Hematopoietic multipotent progenitor cell treated with erythropoietin and hydrocortisone succinate and interleukin-3 and kit ligand, for 17 days (in vitro differentiated cells): Measurements from ENCODE around the gene KAZALD1.
"Not testable (repeated sequence)": the region's sequence is repeated elsewhere in the genome, so short reads cannot be mapped to it uniquely, and the experiment has no call there.

Experiments used
- DNase-seq: peaks from one replicate; pipeline ENCODE4 v3.0.0-alpha.2; 2015; ENCODE audit warnings: low spot score

Gene KAZALD1

DNA sequence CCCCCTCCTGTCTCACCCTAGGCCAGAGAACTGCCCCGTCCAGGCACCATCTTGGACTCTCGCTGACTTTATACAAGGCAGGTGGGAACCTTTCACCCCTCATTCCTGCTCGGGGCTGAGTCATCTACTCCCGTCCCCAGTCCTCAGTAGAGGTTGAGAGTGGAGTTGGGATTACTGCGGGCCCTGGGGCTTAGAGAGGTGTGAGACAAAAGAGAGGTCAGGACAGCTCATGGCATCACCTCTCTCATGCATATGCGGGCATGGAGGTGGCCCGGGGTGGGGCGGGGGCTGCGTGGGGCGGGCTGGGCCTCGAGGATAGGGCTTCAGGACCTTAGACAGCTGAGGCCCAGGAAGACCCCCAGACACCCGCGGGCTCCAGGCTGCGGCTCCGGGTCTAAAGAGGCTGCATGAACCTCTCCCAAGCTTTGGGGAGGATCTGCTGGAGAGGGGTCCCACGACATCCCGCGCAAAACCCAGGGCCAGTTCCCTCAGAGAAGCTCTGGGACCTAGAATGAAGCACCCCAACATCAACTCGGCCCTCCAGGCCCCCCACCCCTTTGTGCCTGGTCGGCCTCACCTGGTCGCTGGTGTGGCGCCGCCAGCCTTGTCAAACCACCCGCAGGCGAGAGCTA, 31.2 kb upstream of the KAZALD1 start:
- no peak for DNase-seq

DNA sequence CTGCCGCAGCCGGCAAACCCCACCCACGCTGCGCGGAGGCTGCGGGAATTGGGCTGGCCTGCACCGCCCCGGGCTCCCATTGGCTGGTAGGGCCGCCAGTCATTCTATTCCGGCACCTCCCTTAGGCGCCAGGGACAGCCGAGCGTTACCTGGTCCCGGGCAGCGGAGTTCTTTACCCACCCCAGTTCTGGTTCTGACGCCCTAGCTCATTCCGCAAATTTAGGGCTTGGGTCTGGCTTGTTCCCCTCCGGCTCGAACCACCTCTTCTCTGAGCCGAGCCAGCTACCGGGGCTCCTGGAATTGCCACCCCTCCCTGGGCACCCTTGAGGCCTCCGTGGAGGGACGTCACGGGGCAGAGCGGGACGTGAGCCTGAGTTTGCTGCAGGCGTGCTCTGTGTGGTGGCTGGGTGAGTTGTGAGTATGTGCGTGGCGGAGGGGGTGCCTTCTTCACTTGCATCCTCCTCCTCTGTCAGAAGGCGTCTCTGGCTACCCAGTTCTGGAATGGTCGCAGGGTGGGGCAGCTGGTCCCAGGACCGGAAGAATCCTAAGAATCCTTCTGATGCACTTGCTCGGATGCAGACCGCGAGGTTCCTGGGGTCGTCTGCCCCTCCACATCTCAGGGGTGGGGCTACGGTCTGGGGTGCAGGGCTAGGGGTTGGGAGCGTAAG, 30.5 kb upstream of the KAZALD1 start, which contains the start of the genes PDZD7 and SFXN3:
PDZD7 (minus strand) TSS at position 2 of the 668 bp plus-strand sequence. CDS start 910 bp downstream, outside the sequence.
SFXN3 (plus strand) TSS at position 107 of the 668 bp plus-strand sequence. CDS start 3,461 bp downstream, outside the sequence.
- peak; percentile 95 for DNase-seq

DNA sequence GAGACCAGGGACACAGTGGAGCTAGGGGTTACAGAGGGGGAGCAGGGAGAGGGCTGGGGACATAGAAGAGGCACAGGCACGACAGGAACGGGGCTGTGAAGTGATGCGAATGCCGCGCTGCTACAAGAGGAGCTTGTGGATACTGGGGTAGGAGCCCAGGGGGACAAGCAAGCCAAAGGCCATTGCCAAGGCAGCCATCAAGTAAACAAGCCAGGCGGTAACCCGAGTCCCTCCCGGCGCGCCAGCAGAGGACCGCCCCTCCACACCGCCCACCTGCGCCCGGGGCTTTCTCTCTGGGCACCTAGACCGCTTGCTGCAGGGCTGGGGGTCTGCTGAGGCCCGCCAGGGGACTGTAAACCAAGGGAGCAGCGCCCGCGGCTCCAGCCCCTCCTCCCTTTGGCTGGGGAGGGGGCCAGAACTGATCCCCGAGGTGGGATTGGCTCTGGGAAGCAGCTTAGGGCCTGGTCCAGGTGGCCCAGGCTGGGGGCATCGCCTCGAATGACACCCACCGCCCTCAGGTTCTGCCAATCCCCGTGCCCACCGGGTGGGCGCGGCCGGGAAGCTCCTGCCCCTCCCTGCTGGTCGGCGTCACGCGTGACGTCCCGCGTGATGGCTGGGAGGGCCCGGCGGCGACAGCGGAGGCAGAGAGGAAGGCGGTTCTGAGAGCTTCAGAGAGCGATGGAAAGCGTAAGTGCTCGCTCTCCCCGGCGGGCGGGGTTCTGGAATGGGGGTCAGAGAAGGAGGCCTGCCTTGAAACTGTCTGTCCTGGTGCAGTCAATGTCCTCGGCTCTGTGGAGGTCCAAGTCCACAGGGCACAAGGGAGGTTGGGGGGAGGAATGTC, 29.8 kb upstream of the KAZALD1 start:
- peak; percentile 70 for DNase-seq

DNA sequence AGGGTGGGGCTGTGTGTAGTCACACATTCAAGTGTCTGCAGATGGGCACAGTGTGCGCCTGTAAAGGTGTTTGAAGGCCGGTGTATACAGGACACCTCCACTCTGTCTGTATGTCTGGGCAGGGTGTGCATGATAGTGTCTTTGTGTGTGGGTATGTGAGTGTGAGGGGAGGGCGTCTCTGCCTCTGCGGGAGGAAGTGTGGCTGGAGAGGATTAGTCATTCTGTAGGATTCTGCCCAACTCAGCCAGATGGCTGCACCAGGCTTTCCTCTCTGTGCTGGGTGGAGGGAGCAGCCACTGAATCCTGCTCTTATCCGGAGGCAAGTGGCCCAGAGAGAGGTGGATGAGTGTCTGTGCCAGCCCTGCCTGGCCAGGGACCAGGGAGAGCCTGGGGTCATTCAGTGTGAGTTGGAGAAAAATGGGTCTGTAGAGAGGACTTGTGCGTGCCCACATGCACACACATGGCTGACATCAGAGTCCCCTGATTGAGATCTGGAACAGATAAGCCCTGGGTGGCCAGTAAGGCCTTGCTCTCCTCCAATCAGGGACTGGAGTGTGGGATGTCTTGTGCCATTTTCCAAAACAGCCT, 29.1 kb upstream of the KAZALD1 start:
- DNase-seq: no peak

DNA sequence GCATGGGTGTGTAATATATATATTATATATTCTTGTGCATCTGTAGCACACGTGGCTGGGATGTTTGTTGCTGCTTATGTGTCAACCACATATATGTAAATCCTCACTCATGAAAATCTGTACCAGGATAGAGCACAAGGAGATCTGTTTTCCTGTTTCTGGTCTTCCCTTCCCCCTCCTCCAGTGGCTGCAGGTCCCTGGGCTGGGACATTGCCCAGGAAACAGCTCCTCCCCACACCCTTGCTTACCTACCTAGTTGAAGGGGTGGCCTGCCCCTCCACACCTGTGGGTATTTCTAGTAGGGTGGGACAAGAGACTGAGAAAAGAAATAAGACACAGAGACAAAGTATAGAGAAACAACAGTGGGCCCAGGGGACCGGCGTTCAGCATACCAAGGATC, 28.5 kb upstream of the KAZALD1 start:
- no peak for DNase-seq

DNA sequence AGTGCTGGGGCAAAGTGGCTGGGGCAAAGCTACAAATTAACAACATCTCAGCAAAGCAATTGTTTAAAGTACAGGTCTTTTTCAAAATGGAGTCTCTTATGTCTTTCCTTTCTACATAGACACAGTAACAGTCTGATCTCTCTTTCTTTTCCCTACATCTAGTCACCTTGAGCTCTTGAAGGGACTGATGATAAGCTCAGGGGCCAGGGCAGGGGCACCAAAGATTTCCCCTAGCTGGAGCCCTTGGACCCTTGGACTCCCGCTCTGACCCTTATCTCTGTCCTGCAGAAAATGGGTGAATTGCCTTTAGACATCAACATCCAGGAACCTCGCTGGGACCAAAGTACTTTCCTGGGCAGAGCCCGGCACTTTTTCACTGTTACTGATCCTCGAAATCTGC, 27.4 kb upstream of the KAZALD1 start:
- not testable (repeated sequence) for DNase-seq

DNA sequence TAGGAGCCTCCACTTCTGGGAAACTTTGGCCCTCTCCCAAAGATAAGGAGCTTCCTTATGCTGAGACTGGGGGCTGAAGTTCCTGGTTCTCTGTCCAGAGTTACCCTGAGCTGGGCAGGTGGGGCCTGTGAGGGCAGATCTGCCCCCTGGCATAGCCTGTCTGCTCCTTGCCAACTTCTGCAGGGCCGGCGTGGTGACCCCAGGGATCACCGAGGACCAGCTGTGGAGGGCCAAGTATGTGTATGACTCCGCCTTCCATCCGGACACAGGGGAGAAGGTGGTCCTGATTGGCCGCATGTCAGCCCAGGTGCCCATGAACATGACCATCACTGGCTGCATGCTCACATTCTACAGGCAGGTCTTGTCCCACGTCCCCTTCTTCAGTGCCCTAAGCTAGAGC, 26.5 kb upstream of the KAZALD1 start:
- no peak for DNase-seq

DNA sequence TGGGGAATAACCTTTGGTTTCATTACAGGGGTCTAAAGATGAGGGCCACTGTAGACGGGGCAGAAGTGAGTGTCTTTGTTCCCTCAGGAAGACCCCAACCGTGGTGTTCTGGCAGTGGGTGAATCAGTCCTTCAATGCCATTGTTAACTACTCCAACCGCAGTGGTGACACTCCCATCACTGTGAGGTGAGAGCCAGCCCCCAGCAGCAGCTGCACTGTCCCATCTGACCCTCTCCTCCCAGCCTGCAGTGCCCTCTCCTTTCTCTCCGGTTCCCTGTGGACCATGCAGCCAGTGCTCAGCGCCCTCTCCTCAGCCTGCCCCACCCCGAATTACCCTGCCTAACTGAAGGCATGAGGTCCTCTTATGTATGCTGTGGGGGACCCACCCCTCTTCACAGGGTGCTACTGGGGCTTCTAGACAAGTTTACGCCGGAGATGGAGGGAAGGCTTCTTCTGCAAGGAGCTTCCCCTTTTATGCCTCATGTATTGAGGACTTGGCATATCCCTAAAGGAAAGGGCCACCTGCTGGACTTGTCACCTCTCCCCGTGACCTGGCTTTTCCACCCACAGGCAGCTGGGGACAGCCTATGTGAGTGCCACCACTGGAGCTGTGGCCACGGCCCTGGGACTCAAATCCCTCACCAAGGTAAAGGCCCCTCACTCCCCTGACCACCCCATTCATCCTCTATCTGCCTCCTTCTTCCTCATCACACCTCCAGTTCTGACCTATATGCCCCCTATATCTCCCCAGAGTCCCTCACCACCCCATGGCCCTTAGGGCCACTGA, 25.7 kb upstream of the KAZALD1 start:
- DNase-seq: no peak

DNA sequence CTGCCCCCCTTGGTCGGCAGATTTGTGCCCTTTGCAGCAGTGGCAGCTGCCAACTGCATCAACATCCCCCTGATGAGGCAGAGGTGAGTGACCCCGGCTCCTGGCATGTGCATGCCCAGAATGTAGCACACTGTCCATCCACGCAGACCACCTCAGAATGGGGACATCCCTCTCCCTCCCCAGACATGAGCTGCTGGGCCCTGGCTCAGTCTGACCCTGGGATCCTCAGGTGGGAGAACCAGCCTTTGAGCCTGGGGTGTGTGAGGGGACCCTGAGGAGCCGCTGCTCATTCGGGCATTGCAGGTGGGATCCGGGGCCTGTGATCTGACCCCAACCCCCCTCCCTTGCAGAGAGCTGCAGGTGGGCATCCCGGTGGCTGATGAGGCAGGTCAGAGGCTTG, 25.1 kb upstream of the KAZALD1 start:
- DNase-seq: no peak

DNA sequence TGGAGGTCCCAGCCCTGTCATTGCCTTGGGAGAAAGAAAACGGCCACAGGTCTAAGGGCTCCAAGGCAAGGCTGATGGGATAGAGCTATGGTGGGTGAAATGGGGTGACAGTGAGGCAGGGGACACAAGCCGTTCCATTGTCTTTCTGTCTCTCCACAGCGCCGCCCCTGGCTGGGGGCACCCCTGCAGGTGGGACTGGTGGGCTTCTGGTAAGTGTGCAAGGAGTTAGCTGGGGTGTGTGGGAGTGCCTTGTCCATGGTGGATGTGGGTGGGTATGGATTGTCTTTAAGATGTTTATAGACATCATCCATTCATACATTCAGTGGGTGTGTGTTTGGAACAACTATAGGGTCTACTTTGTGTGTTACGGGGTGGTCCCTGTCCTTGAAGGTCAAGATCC, 23.3 kb upstream of the KAZALD1 start:
- no peak for DNase-seq

DNA sequence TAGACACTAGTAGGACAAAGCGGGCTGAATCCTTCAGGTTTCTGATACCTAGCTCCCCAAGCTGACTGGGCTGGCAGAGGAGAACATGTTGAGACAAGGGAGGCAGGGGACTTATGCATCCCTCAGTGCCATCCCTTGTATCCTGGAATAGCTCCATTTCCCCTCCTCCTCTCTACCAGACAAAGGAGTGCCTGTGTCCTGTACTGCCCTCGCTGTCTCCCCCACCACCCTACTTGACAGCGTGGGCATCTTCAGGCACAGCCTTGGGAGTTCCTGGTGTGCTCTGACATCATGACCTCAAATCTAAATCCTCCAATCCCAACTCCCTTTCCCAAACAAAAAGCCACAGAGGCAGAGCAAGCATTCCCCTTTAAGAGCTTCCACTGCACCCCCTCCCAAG, 21.7 kb upstream of the KAZALD1 start:
- DNase-seq: no peak

DNA sequence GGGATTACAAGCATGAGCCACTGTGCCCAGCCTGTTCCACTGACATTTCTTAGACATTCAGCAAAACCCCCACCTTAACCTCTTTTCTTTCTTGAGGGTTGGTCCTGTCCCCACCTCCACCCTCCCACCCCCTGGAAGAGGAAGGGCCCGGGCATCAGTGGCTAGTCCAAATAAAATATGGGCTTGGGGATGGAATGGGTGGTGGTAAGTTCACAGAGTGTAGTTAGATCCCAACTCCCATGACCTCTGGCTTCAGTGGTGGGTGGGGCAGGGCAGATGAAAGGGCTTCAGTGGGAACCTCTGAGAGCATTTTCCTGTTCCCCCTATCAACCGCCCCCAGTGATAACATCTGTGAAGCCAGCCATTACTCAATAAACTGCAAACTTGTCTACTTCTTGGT, 20.9 kb upstream of the KAZALD1 start:
- no peak for DNase-seq

DNA sequence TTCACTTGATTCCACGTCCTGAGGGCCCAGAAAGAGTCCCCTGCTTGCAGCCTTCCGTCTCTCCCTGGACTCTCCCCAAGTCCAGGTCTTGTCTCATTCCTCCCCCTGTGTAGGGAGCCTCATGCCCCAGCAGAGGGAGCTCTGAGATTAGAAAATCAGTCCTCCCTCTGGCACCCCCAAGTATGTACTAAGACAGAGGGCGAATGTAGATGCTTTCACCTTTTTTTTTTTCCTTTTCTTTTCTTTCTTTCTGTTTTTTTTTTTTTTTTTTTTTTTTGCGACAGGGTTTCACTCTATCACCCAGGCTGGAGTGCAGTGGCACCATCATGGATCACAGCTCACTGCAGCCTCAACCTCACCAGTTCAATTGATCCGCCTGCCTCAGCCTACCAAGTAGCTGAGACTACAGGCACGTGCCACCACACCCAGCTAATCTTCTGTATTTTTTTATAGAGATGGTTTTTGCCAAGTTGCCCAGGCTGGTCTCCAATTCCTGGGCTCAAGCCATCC, 20.5 kb upstream of the KAZALD1 start:
- DNase-seq: peak; percentile 84

DNA sequence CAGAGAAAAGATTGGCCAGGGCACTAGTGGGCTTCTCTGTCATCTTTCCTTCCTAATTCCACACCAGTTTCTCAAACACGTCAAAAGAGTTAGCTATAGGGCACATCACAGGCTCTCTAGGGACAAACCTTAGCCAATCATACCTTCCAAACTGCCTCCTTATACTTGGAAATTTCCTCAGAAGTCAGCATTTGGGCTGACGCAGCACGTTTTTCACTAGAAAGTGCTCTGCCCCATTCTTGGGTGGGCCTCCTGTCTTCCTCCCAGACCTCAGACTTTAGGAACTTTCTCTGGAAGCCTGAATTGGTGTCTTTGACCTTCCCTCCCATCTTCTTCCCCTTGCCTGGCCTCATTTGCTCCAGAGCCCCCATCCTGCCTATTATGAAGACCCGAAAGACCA, 19.7 kb upstream of the KAZALD1 start:
- no peak for DNase-seq

DNA sequence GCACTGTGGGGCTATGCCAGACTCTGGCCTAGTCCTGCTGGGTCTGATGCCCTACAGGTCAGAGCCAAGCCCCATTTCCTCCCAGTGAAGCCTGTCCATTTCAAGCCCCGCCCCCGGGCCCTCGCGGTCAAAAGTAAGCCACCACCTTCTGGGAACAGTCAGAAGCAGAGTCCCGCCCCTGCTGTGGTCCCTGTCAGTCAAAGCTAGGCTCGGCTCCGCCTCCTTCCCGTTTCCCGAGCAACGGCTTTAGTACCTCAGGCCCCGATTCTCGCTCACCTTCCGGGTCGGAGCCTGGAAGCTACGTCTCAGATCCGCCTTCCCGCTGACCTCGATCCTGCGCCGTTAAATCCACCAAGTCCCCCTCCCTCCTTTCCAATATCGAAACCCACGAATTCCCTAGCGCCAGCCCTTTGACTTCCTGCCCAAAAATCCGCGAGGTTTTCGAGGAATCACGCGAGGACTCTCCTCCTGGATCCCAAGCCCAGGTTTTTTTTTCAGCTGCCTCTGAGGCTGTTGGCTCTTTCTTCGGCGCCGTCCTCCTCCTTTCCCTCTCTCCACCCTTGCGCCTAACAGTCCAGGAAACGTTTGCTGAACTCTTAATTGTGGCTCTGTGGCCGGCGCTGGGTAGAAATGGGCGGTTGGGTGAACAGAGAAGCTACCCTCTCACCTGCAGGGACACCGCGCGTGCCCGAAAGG, 19.0 kb upstream of the KAZALD1 start:
- peak; percentile 89 for DNase-seq

DNA sequence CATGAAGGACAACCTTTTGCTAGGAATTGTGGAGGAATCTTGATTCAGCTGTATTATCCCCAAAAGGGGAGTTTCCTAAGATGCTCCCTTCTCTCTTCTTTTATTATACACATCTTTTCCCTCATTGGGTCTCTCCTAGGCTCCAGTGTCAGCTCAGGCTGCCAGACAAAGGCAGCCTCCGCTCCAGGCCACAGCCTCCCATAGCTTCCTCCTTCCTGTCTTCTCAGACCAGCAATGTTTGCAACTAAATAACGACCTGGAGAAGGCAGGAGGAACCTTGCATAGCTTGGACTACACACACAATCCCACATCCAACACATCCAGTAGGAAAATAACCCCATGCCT, 18.5 kb upstream of the KAZALD1 start:
- DNase-seq: no peak

DNA sequence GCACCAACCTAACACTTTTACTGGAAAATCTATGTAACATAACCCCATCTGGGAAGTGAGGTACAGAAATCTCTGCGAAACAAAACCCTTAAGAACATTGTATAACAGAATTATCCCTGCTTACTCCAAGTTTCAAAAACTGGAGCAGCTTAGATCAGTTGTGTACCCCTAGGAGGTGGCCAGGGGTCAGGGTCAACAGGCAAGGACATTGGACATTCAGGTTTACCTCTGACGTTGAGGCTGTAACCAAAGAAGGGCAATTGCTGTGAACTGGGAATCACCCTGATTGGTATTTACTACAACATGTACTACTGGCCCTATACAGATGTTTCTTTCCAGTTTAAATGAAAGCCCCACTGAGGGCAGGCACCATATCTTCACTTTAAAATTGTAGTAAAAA, 17.7 kb upstream of the KAZALD1 start:
- DNase-seq: no peak

DNA sequence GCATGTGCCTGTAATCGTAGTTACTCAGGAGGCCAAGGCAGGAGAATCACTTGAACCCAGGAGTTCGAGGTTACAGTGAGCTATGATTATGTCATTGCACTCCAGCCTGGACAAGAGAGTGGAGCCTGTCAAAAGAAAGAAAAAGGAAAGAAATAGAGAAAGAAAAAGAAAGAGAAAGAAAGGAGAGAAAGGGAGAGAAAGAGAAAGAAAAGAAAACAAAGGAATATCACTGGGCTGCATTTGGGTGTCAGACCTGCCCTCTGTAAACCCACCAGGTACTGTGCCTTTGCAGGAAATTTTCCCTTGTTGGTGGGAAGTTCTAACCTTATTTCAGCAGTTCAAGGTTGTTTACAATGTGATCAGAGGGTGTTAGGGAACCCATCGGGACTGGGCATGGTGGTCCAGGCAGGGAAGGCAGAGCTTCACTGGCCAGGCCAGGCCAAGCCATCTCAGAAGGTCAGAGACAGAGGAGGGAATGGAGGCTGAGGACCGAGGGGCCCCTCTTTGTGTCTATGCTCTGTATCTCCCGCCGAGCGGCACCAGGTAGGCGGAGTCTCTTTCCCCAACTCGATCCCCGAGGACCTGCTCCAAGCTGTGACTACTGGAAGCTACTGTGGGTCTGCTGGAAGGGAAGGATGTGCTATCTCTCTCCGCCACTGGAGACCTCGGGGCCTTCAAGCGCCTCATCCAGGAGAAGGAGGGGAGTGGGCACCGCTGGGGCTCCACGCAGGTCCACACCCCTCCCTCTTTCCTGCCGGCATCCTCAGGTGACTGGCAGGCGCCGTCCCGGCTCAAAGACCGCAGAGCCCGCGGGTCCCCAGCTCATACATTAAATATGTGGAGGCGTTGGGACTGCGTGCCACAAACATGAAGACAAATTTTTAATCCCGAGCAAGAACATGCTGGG, 15.2 kb upstream of the KAZALD1 start:
- DNase-seq: no peak

DNA sequence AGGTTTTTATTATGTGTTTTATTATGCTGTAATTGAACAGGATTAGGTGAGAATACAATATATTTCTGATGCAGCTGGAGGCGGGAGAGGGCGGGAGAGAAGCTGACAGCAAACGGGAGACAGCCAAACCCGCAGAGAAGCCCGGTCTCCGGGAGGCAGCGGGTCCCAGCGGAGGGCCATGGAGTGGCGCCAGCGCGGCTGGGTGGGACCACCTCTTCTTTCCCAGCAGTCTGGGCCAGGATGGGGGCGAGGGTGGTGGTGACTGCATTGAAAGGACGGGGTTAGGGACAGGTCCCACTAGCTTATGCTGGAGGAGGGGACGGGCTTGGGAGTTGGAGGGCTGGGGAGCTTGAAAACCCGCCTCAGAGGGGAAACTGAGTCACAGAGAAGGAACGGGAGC, 14.5 kb upstream of the KAZALD1 start:
- DNase-seq: no peak
